HUES48 (cell line): Measurements from ENCODE around the gene MTMR2.

ENCODE experiments used
- H3K27ac ChIP-seq: one replicate; pipeline ENCODE4 v1.7.0; 2013; ENCODE audit warnings: low read depth, low read length, inconsistent platforms
- H3K27me3 ChIP-seq: 2 replicates; pipeline ENCODE4 v1.6.1; 2013; ENCODE audit warnings: mild to moderate bottlenecking, low read length; ENCODE audit not compliant: control insufficient read depth, insufficient read depth
- H3K36me3 ChIP-seq: 2 replicates; pipeline ENCODE4 v1.6.1; 2013; ENCODE audit warnings: low read length; ENCODE audit not compliant: control insufficient read depth, insufficient read depth
- H3K4me1 ChIP-seq: 2 replicates; pipeline ENCODE4 v1.6.1; 2013; ENCODE audit warnings: mild to moderate bottlenecking, low read length; ENCODE audit not compliant: control insufficient read depth, insufficient read depth
- H3K4me3 ChIP-seq: 2 replicates; pipeline ENCODE4 v1.5.1; 2013; ENCODE audit warnings: mild to moderate bottlenecking, low read depth, low read length
- H3K9ac ChIP-seq: 2 replicates; pipeline ENCODE4 v1.6.1; 2013; ENCODE audit warnings: mild to moderate bottlenecking, low read depth, low read length, moderate library complexity
- H3K9me3 ChIP-seq: 2 replicates; pipeline ENCODE4 v1.6.1; 2013; ENCODE audit warnings: low read length; ENCODE audit not compliant: control insufficient read depth, insufficient read depth

MTMR2 gene

GRCh38 chr11:95918720-95919119 lies 5.2 kb downstream of the MTMR2 start:
- H3K27ac ChIP-seq = no peak overlapping the region
- no peak overlapping the region for H3K4me3 ChIP-seq
- no peak overlapping the region for H3K9ac ChIP-seq
- H3K27me3 ChIP-seq = no peaks in the 10 kb centered on the region
- no peaks in the 10 kb centered on the region for H3K9me3 ChIP-seq
- H3K4me1 ChIP-seq = peaks cover 25% of the 10 kb centered on the region
- no peaks in the 10 kb centered on the region for H3K36me3 ChIP-seq

GRCh38 chr11:95918056-95918455 lies 5.9 kb downstream of the MTMR2 start:
- Histone ChIP-seq H3K9ac (no peak overlapping the region), H3K4me1 (peaks cover 25% of the 10 kb centered on the region), H3K36me3 (no peaks in the 10 kb centered on the region), H3K27me3 (no peaks in the 10 kb centered on the region), H3K4me3 (peak overlapping the region; percentile 29; the same call in 1 of the 2 replicates), H3K9me3 (no peaks in the 10 kb centered on the region), H3K27ac (no peak overlapping the region)

GRCh38 chr11:95917193-95918036 lies 6.5 kb downstream of the MTMR2 start:
- Histone ChIP-seq H3K4me1 (peaks cover 22% of the 10 kb centered on the region), H3K9me3 (no peaks in the 10 kb centered on the region), H3K27ac (no peak overlapping the region)

GRCh38 chr11:95916049-95916448 lies 7.9 kb downstream of the MTMR2 start:
- H3K36me3 ChIP-seq = no peaks in the 10 kb centered on the region
- H3K27ac ChIP-seq = no peak overlapping the region
- no peak overlapping the region for H3K4me3 ChIP-seq
- H3K27me3 ChIP-seq = no peaks in the 10 kb centered on the region
- H3K9ac ChIP-seq = no peak overlapping the region
- peaks cover 17% of the 10 kb centered on the region for H3K4me1 ChIP-seq
- no peaks in the 10 kb centered on the region for H3K9me3 ChIP-seq

More at GRCh38 chr11:95917193-95918036, 6.5 kb downstream of the MTMR2 start:
- no peaks in the 10 kb centered on the region for H3K36me3 ChIP-seq
- H3K27me3 ChIP-seq = no peaks in the 10 kb centered on the region
- H3K9ac ChIP-seq = no peak overlapping the region
- H3K4me3 ChIP-seq = peak overlapping the region; percentile 29; the same call in 1 of the 2 replicates

- no peaks in the 10 kb centered on the region for H3K27me3 ChIP-seq
- no peaks in the 10 kb centered on the region for H3K9me3 ChIP-seq
- H3K4me1 ChIP-seq = peaks cover 17% of the 10 kb centered on the region
- H3K27ac ChIP-seq = no peak overlapping the region
- H3K36me3 ChIP-seq = no peaks in the 10 kb centered on the region
- H3K9ac ChIP-seq = no peak overlapping the region
- H3K4me3 ChIP-seq = no peak overlapping the region
Observed at GRCh38 chr11:95915051-95915450, 8.9 kb downstream of the MTMR2 start.

- Histone ChIP-seq H3K4me1 (peaks cover 17% of the 10 kb centered on the region), H3K27ac (no peak overlapping the region), H3K27me3 (no peaks in the 10 kb centered on the region)
Observed at GRCh38 chr11:95913830-95914615, 9.9 kb downstream of the MTMR2 start.

GRCh38 chr11:95912902-95913560 lies 10.9 kb downstream of the MTMR2 start:
- H3K27ac ChIP-seq = no peak overlapping the region
- H3K9me3 ChIP-seq = no peaks in the 10 kb centered on the region
- H3K4me3 ChIP-seq = no peak overlapping the region
- H3K36me3 ChIP-seq = no peaks in the 10 kb centered on the region
- H3K4me1 ChIP-seq = peaks cover 16% of the 10 kb centered on the region
- H3K27me3 ChIP-seq = no peaks in the 10 kb centered on the region
- H3K9ac ChIP-seq = no peak overlapping the region

More at GRCh38 chr11:95913830-95914615, 9.9 kb downstream of the MTMR2 start:
- no peak overlapping the region for H3K4me3 ChIP-seq
- H3K36me3 ChIP-seq = no peaks in the 10 kb centered on the region
- H3K9ac ChIP-seq = no peak overlapping the region
- no peaks in the 10 kb centered on the region for H3K9me3 ChIP-seq

GRCh38 chr11:95911369-95911759 lies 12.5 kb downstream of the MTMR2 start:
- no peak overlapping the region for H3K9ac ChIP-seq
- no peaks in the 10 kb centered on the region for H3K9me3 ChIP-seq
- H3K36me3 ChIP-seq = no peaks in the 10 kb centered on the region
- peaks cover 14% of the 10 kb centered on the region; the same call in 1 of the 2 replicates for H3K4me1 ChIP-seq
- no peak overlapping the region for H3K4me3 ChIP-seq
- H3K27ac ChIP-seq = no peak overlapping the region
- no peaks in the 10 kb centered on the region for H3K27me3 ChIP-seq

- Histone ChIP-seq H3K36me3 (no peaks in the 10 kb centered on the region), H3K9ac (no peak overlapping the region), H3K27ac (no peak overlapping the region), H3K4me3 (no peak overlapping the region), H3K9me3 (no peaks in the 10 kb centered on the region), H3K27me3 (no peaks in the 10 kb centered on the region), H3K4me1 (peaks cover 14% of the 10 kb centered on the region; the same call in 1 of the 2 replicates)
Observed at GRCh38 chr11:95910638-95911368, 13.1 kb downstream of the MTMR2 start.

- H3K9me3 ChIP-seq = no peaks in the 10 kb centered on the region
- H3K4me3 ChIP-seq = no peak overlapping the region
- peaks cover 22% of the 10 kb centered on the region for H3K4me1 ChIP-seq
- no peaks in the 10 kb centered on the region for H3K36me3 ChIP-seq
- no peak overlapping the region for H3K9ac ChIP-seq
- H3K27me3 ChIP-seq = no peaks in the 10 kb centered on the region
- no peak overlapping the region for H3K27ac ChIP-seq
Observed at GRCh38 chr11:95908826-95909225, 15.1 kb downstream of the MTMR2 start.
